Activated CD4-positive, alpha-beta memory T cell treated with anti-CD3 and anti-CD28 coated beads, Interleukin-2, amount 10 ng/mL, durations not matched to agents 7 days and 5 days (primary cell): ENCODE data around the gene CCDC174. TPM values are rescaled to one million over a fixed set of nuclear protein-coding genes. Genes with fewer than 3 reads are reported as not detected.
"Not testable (repeated sequence)": the region's sequence is repeated elsewhere in the genome, so short reads cannot be mapped to it uniquely, and the experiment has no call there.

Experiments used
- CTCF ChIA-PET: fragments of 350-600 bp; sonication (Branson Sonifier 250); formaldehyde crosslinking; loops from one replicate; lab custom pipeline; 2021; ENCODE audit warnings: antibody characterized with exemption, inconsistent platforms; lab: Charles Lee
- POLR2A ChIA-PET: fragments of 350-600 bp; sonication (Branson Sonifier 250); formaldehyde crosslinking; loops from one replicate; lab custom pipeline; 2021; ENCODE audit warnings: antibody characterized with exemption; lab: Charles Lee
- DNase-seq: peaks from one replicate; pipeline ENCODE4 v3.0.0-alpha.2; 2020
- H3K27ac Mint-ChIP-seq: one replicate; pipeline ENCODE4 v1.8.0; 2021; ENCODE audit warnings: mild to moderate bottlenecking, mixed read lengths
- H3K27me3 Mint-ChIP-seq: one replicate; pipeline ENCODE4 v1.8.0; 2021; ENCODE audit warnings: mixed read lengths
- H3K36me3 Mint-ChIP-seq: one replicate; pipeline ENCODE4 v1.8.0; 2021; ENCODE audit warnings: low read depth, mixed read lengths
- H3K4me1 Mint-ChIP-seq: one replicate; pipeline ENCODE4 v1.8.0; 2021; ENCODE audit warnings: mixed read lengths
- H3K4me3 Mint-ChIP-seq: one replicate; pipeline ENCODE4 v1.8.0; 2021; ENCODE audit warnings: mild to moderate bottlenecking, mixed read lengths
- H3K9me3 Mint-ChIP-seq: one replicate; pipeline ENCODE4 v1.8.0; 2021; ENCODE audit warnings: mixed read lengths
- total RNA-seq, 2 experiments: library from RNA; stranded (reverse); gene quantifications; one replicate each; pipeline ENCODE4 v1.2.3, GENCODE V29; 2021

Gene CCDC174
- total RNA-seq, 2 experiments from 2014 or later = 25.1 to 27.4 TPM

GRCh38 chr3:14646589-14647413 is 4.8 kb upstream of the CCDC174 start:
- Mint-ChIP-seq H3K27ac (no peak overlapping the region), H3K4me3 (no peak overlapping the region), H3K36me3 (peaks cover 2% of the 10 kb centered on the region), H3K27me3 (peaks cover 12% of the 10 kb centered on the region), H3K9me3 (no peaks in the 10 kb centered on the region), H3K4me1 (peaks cover 32% of the 10 kb centered on the region)
- CTCF ChIA-PET = no interaction called here
- no peak for DNase-seq
- POLR2A ChIA-PET = interaction anchor here (0.6 to 1.3 kb wide), 2 partner anchors 15 to 53 kb away, joined by 4 read pairs; no protein-coding TSS in a partner anchor

DNA sequence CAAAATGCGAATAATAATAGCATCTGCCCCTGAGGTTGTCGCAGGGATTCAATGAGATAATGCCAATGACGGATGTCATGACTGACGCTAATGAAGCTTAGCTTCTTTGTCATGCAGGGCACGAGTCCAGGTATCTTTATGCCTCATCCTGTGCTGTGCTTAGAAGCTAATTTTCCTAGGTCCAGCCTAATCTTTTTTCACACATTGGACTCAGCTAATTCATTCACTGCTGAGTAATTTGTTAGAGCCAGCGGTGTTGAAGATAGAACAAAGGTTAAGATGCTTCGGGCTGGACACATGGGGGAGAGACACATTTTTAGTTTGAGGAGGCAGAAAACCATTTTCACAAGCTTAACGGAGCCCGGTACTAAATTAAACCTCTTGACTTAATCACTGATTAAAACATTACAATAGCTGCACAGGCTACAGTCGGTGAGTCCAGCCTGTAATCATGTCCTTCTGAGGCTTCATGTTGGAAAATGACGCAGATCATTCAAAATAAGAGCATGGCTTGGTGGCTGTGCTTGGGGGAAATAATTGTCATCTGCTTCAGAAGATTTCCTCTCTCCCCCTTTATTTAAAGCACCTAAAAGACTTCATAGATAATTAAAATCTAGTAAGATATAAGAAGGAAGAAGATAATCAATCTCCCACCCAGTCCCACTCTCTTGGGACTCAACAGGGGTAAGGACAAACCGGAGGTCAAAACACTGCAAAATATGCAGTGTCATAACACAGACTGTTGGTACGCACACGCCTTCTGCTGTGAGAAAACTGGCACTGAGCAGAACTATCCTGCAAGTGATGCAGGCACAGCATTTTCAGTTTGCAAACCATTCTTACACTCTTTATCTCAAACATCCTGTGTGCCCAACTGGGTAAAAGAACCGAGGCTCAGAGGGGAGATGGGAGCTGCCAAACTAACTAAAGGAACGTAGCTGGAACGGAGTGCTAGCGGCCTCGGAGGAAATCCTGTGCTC is 3.3 kb upstream of the CCDC174 start:
- Mint-ChIP-seq H3K27me3 (peaks cover 2% of the 10 kb centered on the region), H3K4me1 (peaks cover 43% of the 10 kb centered on the region), H3K4me3 (no peak overlapping the region), H3K9me3 (no peaks in the 10 kb centered on the region), H3K36me3 (peaks cover 8% of the 10 kb centered on the region), H3K27ac (no peak overlapping the region)
- CTCF ChIA-PET = no interaction called here
- no peak for DNase-seq
- POLR2A ChIA-PET = interaction anchor here (1.3 kb wide), 1 partner anchor 17 kb away, joined by 4 read pairs; no protein-coding TSS in a partner anchor

DNA sequence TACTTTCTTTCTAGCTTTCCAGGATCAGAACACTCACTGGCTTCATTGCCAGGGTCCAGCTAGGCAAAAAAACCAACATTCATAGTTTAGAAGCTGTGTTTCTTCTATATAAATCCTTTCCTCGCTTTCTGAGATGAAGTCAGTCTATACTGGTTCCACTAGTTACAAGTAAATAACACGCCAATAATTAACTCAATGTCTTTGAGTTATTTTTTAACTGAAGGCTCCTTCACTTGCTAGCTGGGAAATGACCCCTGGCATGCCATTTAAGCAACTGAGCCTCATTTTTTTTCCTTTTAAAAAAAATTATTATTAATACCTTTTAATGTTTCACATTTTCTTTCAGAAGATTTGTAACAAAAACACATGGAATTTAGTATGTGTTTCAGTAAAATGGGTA is 2.1 kb upstream of the CCDC174 start:
- H3K4me3 Mint-ChIP-seq = peak overlapping the region; percentile 24
- H3K36me3 Mint-ChIP-seq = peaks cover 8% of the 10 kb centered on the region
- no peak overlapping the region for H3K27ac Mint-ChIP-seq
- no peak for DNase-seq
- H3K27me3 Mint-ChIP-seq = no peaks in the 10 kb centered on the region
- H3K4me1 Mint-ChIP-seq = peaks cover 53% of the 10 kb centered on the region
- ChIA-PET POLR2A (no interaction called here), CTCF (interaction anchor here (0.5 kb wide), 1 partner anchor 181 kb away, joined by 3 read pairs; no protein-coding TSS in a partner anchor)
- no peaks in the 10 kb centered on the region for H3K9me3 Mint-ChIP-seq

- Mint-ChIP-seq H3K9me3 (no peaks in the 10 kb centered on the region), H3K36me3 (peaks cover 9% of the 10 kb centered on the region), H3K27ac (peak overlapping the region; percentile 97), H3K27me3 (no peaks in the 10 kb centered on the region), H3K4me1 (peaks cover 54% of the 10 kb centered on the region), H3K4me3 (peak overlapping the region; percentile 96)
- no peak for DNase-seq
- ChIA-PET CTCF (interaction anchor here (1.2 to 2.2 kb wide), 2 partner anchors 271 to 415 kb away, joined by 3 to 9 read pairs; partner anchors contain the start of gene MRPS25), POLR2A (interaction anchor here (1.6 to 3.4 kb wide), 3 partner anchors 12 to 397 kb away, joined by 6 to 33 read pairs (median 32); partner anchors contain the start of gene NR2C2)
Measured at GRCh38 chr3:14650193-14650592, 1.4 kb upstream of the CCDC174 start.

DNA sequence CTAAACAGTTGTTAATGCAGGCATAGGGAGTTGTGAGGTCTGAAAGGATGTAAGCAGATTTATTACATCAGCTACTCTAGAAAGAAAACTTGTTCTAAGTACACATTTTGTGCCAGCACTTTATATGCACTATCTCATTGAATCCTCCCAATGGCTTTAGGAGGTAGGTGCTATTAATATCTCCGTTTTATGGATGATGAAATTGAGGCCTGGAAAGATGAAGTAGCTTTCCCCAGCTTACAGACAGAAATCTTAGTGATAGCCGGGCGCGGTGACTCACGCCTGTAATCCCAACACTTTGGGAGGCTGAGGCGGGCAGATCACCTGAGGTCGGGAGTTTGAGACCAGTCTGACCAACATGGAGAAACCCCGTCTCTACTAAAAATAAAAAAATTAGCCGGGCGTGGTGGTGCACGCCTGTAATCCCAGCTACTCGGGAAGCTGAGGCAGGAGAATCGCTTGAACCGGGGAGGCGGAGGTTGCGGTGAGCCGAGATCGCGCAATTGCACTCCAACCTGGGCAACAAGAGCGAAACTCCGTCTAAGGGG is 872 bp downstream of the CCDC174 start:
- H3K4me3 Mint-ChIP-seq = peak overlapping the region; percentile 96
- ChIA-PET CTCF (interaction anchor here (1.2 to 1.5 kb wide), 3 partner anchors 8 to 295 kb away, joined by 4 to 5 read pairs (median 5); partner anchors contain the start of genes C3orf20 and NR2C2), POLR2A (interaction anchor here (1.2 to 3.4 kb wide), 12 partner anchors 9 to 529 kb away, joined by 3 to 33 read pairs (median 8); partner anchors contain the start of genes LSM3, NR2C2, SLC6A6 and XPC)
- H3K4me1 Mint-ChIP-seq = peaks cover 56% of the 10 kb centered on the region
- H3K27ac Mint-ChIP-seq = peak overlapping the region; percentile 97
- H3K36me3 Mint-ChIP-seq = peaks cover 28% of the 10 kb centered on the region
- DNase-seq, H3K27me3 Mint-ChIP-seq, H3K9me3 Mint-ChIP-seq: not testable (repeated sequence)

- Mint-ChIP-seq H3K4me1 (peaks cover 34% of the 10 kb centered on the region), H3K9me3 (no peaks in the 10 kb centered on the region), H3K27me3 (no peaks in the 10 kb centered on the region), H3K36me3 (peaks cover 63% of the 10 kb centered on the region), H3K27ac (no peak overlapping the region), H3K4me3 (no peak overlapping the region)
- ChIA-PET CTCF (interaction anchor here (1.5 kb wide), 1 partner anchor 16 kb away, joined by 3 read pairs; no protein-coding TSS in a partner anchor), POLR2A (no interaction called here)
- DNase-seq = no peak
Measured at GRCh38 chr3:14657579-14657978, 6.0 kb downstream of the CCDC174 start.

- no peak overlapping the region for H3K4me3 Mint-ChIP-seq
- DNase-seq = no peak
- ChIA-PET POLR2A (interaction anchor here (5.9 kb wide), 1 partner anchor 7 kb away, joined by 32 read pairs; the partner anchor contains the start of gene CCDC174), CTCF (interaction anchor here (0.8 kb wide), 1 partner anchor 8 kb away, joined by 3 read pairs; the partner anchor contains the start of gene CCDC174)
- H3K4me1 Mint-ChIP-seq = peaks cover 22% of the 10 kb centered on the region
- H3K27ac Mint-ChIP-seq = no peak overlapping the region
- H3K9me3 Mint-ChIP-seq = no peaks in the 10 kb centered on the region
- H3K36me3 Mint-ChIP-seq = peaks cover 71% of the 10 kb centered on the region
- H3K27me3 Mint-ChIP-seq = no peaks in the 10 kb centered on the region
Measured at GRCh38 chr3:14658978-14659377, 7.4 kb downstream of the CCDC174 start.

- ChIA-PET CTCF (interaction anchor here (1.6 to 2.1 kb wide), 2 partner anchors 9 to 12 kb away, joined by 5 to 8 read pairs; no protein-coding TSS in a partner anchor), POLR2A (interaction anchor here (5.9 kb wide), 1 partner anchor 9 kb away, joined by 32 read pairs; the partner anchor contains the start of gene CCDC174)
- no peak overlapping the region for H3K27ac Mint-ChIP-seq
- peaks cover 12% of the 10 kb centered on the region for H3K4me1 Mint-ChIP-seq
- peaks cover 81% of the 10 kb centered on the region for H3K36me3 Mint-ChIP-seq
- H3K4me3 Mint-ChIP-seq = no peak overlapping the region
- H3K27me3 Mint-ChIP-seq = no peaks in the 10 kb centered on the region
- H3K9me3 Mint-ChIP-seq = no peaks in the 10 kb centered on the region
- no peak for DNase-seq
Measured at GRCh38 chr3:14660942-14661341, 9.4 kb downstream of the CCDC174 start.

GRCh38 chr3:14663396-14664135 is 12.0 kb downstream of the CCDC174 start:
- ChIA-PET CTCF (interaction anchor here (0.6 kb wide), 1 partner anchor 434 kb away, joined by 4 read pairs; no protein-coding TSS in a partner anchor), POLR2A (interaction anchor here (5.9 kb wide), 1 partner anchor 12 kb away, joined by 32 read pairs; the partner anchor contains the start of gene CCDC174)
- no peak overlapping the region for H3K4me3 Mint-ChIP-seq
- H3K27ac Mint-ChIP-seq = no peak overlapping the region
- H3K9me3 Mint-ChIP-seq = no peaks in the 10 kb centered on the region
- peaks cover 73% of the 10 kb centered on the region for H3K36me3 Mint-ChIP-seq
- no peak for DNase-seq
- H3K27me3 Mint-ChIP-seq = no peaks in the 10 kb centered on the region
- H3K4me1 Mint-ChIP-seq = no peaks in the 10 kb centered on the region

- H3K27me3 Mint-ChIP-seq = no peaks in the 10 kb centered on the region
- peaks cover 73% of the 10 kb centered on the region for H3K36me3 Mint-ChIP-seq
- POLR2A ChIA-PET = interaction anchor here (5.9 kb wide), 1 partner anchor 13 kb away, joined by 32 read pairs; the partner anchor contains the start of gene CCDC174
- H3K9me3 Mint-ChIP-seq = no peaks in the 10 kb centered on the region
- H3K27ac Mint-ChIP-seq = no peak overlapping the region
- H3K4me1 Mint-ChIP-seq = no peaks in the 10 kb centered on the region
- no peak for DNase-seq
- CTCF ChIA-PET = interaction anchor here (0.6 kb wide), 1 partner anchor 434 kb away, joined by 4 read pairs; no protein-coding TSS in a partner anchor
- H3K4me3 Mint-ChIP-seq = no peak overlapping the region
Measured at GRCh38 chr3:14664170-14664569, 12.6 kb downstream of the CCDC174 start.

DNA sequence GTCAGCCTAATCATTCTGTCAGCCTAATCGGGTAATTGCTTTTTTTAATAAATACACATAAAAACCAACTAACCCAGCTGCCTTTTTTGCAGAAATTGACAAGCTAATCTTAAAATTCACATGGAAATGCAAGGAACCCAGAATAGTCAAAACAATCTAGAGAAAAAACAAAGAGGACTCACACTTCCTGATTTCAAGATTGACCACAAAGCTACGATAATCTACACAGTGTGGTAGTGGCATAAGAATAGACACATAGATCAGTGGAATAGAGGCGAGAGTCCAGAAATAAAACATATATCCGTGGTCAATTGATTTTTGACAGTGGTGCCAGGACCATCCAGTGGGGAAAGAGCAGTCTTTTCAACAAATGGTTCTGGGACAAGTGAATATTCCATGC is 21.0 kb downstream of the CCDC174 start:
- CTCF ChIA-PET = interaction anchor here (0.7 to 3.8 kb wide), 5 partner anchors 11 to 248 kb away, joined by 3 to 23 read pairs (median 4); no protein-coding TSS in a partner anchor
- DNase-seq = no peak

More for the DNA sequence above, 21.0 kb downstream of the CCDC174 start:
- H3K9me3 Mint-ChIP-seq = no peaks in the 10 kb centered on the region
- no peak overlapping the region for H3K27ac Mint-ChIP-seq
- POLR2A ChIA-PET = interaction anchor here (1.9 kb wide), 1 partner anchor 21 kb away, joined by 9 read pairs; the partner anchor contains the start of gene CCDC174
- peaks cover 53% of the 10 kb centered on the region for H3K36me3 Mint-ChIP-seq
- no peaks in the 10 kb centered on the region for H3K27me3 Mint-ChIP-seq
- no peaks in the 10 kb centered on the region for H3K4me1 Mint-ChIP-seq
- H3K4me3 Mint-ChIP-seq = no peak overlapping the region
